ENCODE measurements around the gene DPF3. TPM values are rescaled to one million over a fixed set of nuclear protein-coding genes. Genes with fewer than 3 reads are reported as not detected.

Gene DPF3
- total RNA-seq, 1 experiment from 2014 or later = 0.31 TPM

DNA sequence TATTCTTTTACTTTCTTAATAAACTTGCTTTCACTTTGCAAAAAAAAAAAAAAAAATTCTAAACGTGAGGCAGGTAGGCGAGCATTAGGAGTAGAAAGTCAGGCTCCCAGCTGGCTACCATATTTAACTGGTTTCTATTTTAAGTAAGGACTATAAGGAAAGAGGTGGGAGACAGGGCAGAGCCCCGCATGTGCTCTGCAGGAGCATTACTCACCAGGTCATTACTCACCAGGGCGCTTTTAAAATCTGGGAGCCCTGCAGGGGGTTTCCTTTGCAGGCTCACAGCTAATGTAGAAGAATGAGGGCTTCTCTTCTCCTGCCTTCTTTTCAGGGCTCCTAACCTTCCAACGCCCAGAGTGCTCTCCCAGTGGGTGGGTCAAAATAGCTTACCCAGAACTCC lies 14.0 kb upstream of the DPF3 start:
- Mint-ChIP-seq H3K4me1 (peaks cover 25% of the 10 kb centered on the region), H3K27me3 (ENCODE audit: low read depth) (no peaks in the 10 kb centered on the region), H3K9me3 (no peaks in the 10 kb centered on the region), H3K36me3 (no peaks in the 10 kb centered on the region), H3K4me3 (no peak overlapping the region), H3K27ac (no peak overlapping the region)
- TF ChIP-seq NR1H2 (CRISPR knock-in tag; IDR thresholded peaks at IDR 0.05) (no peak), ZNF423 (CRISPR knock-in tag; IDR thresholded peaks at IDR 0.05) (peak; percentile 96)
- ChIA-PET CTCF (interaction anchor here (1.0 to 2.3 kb wide), 6 partner anchors 17 to 394 kb away, joined by 3 to 15 read pairs (median 4); no protein-coding TSS in a partner anchor), POLR2A (no interaction called here)
- DNase-seq (ENCODE audit: low spot score) (no peak), ATAC-seq (peak; percentile 59)

DNA sequence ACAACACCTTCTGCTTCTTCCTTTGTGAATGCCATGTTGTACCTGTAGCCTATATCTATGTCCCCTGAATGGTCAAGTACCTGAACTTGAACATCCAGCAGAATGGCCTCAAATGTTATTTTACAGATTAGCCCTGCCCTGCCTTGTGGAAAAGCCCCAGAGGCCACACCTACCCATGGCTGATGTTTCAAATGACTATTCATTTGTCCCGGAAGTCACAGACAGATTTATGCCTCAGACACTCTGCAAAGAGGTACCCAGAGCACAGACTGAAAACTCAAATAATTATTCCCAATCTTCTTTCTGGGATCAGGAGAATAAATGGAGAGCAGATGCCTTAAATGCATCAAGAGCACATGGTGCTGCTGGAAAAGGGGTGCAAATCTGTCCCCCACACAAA lies 13.0 kb upstream of the DPF3 start:
- no peaks in the 10 kb centered on the region for H3K9me3 Mint-ChIP-seq
- ATAC-seq (no peak), DNase-seq (ENCODE audit: low spot score) (no peak)
- H3K27ac Mint-ChIP-seq = no peak overlapping the region
- no peak overlapping the region for H3K4me3 Mint-ChIP-seq
- CTCF ChIA-PET = no interaction called here
- peaks cover 25% of the 10 kb centered on the region for H3K4me1 Mint-ChIP-seq
- no peaks in the 10 kb centered on the region for H3K36me3 Mint-ChIP-seq
- TF ChIP-seq GRHL2 (CRISPR knock-in tag; IDR thresholded peaks at IDR 0.05; ENCODE audit: insufficient replicate concordance, severe bottlenecking) (no peak), CBFB (CRISPR knock-in tag; IDR thresholded peaks at IDR 0.05; ENCODE audit: low read depth) (no peak), ZNF423 (CRISPR knock-in tag; IDR thresholded peaks at IDR 0.05) (no peak), MXD4 (CRISPR knock-in tag; IDR thresholded peaks at IDR 0.05; ENCODE audit: borderline replicate concordance) (no peak), CREM (CRISPR knock-in tag; IDR thresholded peaks at IDR 0.05) (no peak), GTF2I (CRISPR knock-in tag; conservative IDR thresholded peaks at IDR 0.05) (no peak), FOXK1 (CRISPR knock-in tag; IDR thresholded peaks at IDR 0.05) (no peak)
- TF ChIP-seq, protein P1, sequence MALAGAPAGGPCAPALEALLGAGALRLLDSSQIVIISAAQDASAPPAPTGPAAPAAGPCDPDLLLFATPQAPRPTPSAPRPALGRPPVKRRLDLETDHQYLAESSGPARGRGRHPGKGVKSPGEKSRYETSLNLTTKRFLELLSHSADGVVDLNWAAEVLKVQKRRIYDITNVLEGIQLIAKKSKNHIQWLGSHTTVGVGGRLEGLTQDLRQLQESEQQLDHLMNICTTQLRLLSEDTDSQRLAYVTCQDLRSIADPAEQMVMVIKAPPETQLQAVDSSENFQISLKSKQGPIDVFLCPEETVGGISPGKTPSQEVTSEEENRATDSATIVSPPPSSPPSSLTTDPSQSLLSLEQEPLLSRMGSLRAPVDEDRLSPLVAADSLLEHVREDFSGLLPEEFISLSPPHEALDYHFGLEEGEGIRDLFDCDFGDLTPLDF (CRISPR knock-in tag; IDR thresholded peaks at IDR 0.05) = no peak
- TF ChIP-seq, protein P2, sequence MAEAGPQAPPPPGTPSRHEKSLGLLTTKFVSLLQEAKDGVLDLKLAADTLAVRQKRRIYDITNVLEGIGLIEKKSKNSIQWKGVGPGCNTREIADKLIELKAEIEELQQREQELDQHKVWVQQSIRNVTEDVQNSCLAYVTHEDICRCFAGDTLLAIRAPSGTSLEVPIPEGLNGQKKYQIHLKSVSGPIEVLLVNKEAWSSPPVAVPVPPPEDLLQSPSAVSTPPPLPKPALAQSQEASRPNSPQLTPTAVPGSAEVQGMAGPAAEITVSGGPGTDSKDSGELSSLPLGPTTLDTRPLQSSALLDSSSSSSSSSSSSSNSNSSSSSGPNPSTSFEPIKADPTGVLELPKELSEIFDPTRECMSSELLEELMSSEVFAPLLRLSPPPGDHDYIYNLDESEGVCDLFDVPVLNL (CRISPR knock-in tag; IDR thresholded peaks at IDR 0.05; ENCODE audit: borderline replicate concordance, low read depth) = no peak
- POLR2A ChIA-PET = no interaction called here
- no peaks in the 10 kb centered on the region for H3K27me3 Mint-ChIP-seq (ENCODE audit: low read depth)

DNA sequence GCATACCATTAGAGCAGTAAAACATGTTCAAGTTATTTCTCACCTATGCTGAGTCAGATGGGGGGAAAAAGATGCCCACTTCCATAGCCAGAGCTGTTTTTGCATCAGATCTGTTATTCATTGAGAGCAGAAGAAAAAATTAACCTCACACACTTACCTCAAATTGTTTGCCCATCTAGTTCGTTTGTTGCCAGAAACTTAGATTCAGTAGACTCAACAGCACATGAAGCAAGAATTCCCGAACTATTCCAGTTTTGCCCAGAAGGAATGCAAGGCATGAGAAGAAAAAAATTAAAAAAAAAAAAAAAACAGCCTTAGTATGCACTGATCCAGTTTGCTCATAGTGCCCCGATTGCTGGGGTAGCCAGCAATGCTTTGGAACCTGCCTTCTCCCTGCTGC lies 12.4 kb upstream of the DPF3 start:
- Mint-ChIP-seq H3K27ac (no peak overlapping the region), H3K9me3 (no peaks in the 10 kb centered on the region), H3K27me3 (ENCODE audit: low read depth) (no peaks in the 10 kb centered on the region), H3K4me1 (peaks cover 25% of the 10 kb centered on the region), H3K36me3 (no peaks in the 10 kb centered on the region), H3K4me3 (no peak overlapping the region)
- ChIA-PET POLR2A (no interaction called here), CTCF (interaction anchor here (1.2 to 3.8 kb wide), 6 partner anchors 12 to 392 kb away, joined by 3 to 47 read pairs (median 12); partner anchors contain the start of gene DPF3)
- DNase-seq (ENCODE audit: low spot score) (no peak), ATAC-seq (no peak)
- TF ChIP-seq, protein P3, sequence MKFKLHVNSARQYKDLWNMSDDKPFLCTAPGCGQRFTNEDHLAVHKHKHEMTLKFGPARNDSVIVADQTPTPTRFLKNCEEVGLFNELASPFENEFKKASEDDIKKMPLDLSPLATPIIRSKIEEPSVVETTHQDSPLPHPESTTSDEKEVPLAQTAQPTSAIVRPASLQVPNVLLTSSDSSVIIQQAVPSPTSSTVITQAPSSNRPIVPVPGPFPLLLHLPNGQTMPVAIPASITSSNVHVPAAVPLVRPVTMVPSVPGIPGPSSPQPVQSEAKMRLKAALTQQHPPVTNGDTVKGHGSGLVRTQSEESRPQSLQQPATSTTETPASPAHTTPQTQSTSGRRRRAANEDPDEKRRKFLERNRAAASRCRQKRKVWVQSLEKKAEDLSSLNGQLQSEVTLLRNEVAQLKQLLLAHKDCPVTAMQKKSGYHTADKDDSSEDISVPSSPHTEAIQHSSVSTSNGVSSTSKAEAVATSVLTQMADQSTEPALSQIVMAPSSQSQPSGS (CRISPR knock-in tag; IDR thresholded peaks at IDR 0.05; ENCODE audit: borderline replicate concordance, low read depth) = no peak
- no peak for TF ChIP-seq NR1H2 (CRISPR knock-in tag; IDR thresholded peaks at IDR 0.05)

- DNase-seq (ENCODE audit: low spot score) (peak; percentile 55), ATAC-seq (peak; percentile 57)
- H3K9me3 Mint-ChIP-seq = no peaks in the 10 kb centered on the region
- ChIA-PET CTCF (interaction anchor here (0.6 to 3.8 kb wide), 28 partner anchors 8 to 391 kb away, joined by 3 to 47 read pairs (median 4); partner anchors contain the start of gene DPF3), POLR2A (interaction anchor here (0.8 kb wide), 1 partner anchor 150 kb away, joined by 5 read pairs; no protein-coding TSS in a partner anchor)
- TF ChIP-seq CTCF (IDR thresholded peaks at IDR 0.05) (peak; percentile 96), USF2 (CRISPR knock-in tag; IDR thresholded peaks at IDR 0.05) (no peak)
- H3K27me3 Mint-ChIP-seq (ENCODE audit: low read depth) = no peaks in the 10 kb centered on the region; the same call in 1 of the 2 replicates
- peaks cover 25% of the 10 kb centered on the region for H3K4me1 Mint-ChIP-seq
- no peak overlapping the region for H3K27ac Mint-ChIP-seq
- H3K36me3 Mint-ChIP-seq = no peaks in the 10 kb centered on the region
- no peak overlapping the region for H3K4me3 Mint-ChIP-seq
These were observed 11.1 kb upstream of the DPF3 start for GRCh38 chr14:72904840-72905561.
